WI38 (cell line): ENCODE measurements around the gene POM121L2.

ENCODE experiments used
- H3K4me3 ChIP-seq: 2 replicates; pipeline ENCODE4 v1.5.1; 2011; ENCODE audit warnings: low read depth, mild to moderate bottlenecking, control low read depth, low read length
- TF ChIP-seq, protein P1 (sequence below): IDR thresholded peaks from 2 replicates; pipeline ENCODE4 v1.5.1; 2012; ENCODE audit warnings: low read depth, mild to moderate bottlenecking, control low read depth, low read length

POM121L2 gene

DNA sequence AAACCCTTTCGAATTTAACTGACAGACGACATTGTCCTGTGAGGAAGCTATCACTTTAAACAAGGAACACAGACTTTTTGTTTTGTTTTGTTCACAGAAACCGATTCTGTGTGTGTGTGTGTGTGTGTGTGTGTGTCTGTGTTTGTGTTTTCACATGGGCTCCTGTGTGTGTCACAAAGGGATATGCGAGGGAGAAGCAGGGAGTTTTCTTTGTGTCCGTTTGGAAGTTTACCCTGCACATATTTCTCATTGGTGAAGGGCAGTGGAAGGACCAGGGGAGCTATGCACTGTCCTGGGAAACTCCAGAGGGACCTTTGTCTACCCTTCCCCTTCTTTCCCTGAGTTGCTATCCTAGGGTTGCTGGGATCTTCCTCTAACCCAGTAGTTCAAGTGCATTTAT, 17.7 kb downstream of the POM121L2 start:
- H3K4me3 ChIP-seq, result no peak overlapping the region
- TF ChIP-seq, protein P1, sequence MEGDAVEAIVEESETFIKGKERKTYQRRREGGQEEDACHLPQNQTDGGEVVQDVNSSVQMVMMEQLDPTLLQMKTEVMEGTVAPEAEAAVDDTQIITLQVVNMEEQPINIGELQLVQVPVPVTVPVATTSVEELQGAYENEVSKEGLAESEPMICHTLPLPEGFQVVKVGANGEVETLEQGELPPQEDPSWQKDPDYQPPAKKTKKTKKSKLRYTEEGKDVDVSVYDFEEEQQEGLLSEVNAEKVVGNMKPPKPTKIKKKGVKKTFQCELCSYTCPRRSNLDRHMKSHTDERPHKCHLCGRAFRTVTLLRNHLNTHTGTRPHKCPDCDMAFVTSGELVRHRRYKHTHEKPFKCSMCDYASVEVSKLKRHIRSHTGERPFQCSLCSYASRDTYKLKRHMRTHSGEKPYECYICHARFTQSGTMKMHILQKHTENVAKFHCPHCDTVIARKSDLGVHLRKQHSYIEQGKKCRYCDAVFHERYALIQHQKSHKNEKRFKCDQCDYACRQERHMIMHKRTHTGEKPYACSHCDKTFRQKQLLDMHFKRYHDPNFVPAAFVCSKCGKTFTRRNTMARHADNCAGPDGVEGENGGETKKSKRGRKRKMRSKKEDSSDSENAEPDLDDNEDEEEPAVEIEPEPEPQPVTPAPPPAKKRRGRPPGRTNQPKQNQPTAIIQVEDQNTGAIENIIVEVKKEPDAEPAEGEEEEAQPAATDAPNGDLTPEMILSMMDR, result no peak

DNA sequence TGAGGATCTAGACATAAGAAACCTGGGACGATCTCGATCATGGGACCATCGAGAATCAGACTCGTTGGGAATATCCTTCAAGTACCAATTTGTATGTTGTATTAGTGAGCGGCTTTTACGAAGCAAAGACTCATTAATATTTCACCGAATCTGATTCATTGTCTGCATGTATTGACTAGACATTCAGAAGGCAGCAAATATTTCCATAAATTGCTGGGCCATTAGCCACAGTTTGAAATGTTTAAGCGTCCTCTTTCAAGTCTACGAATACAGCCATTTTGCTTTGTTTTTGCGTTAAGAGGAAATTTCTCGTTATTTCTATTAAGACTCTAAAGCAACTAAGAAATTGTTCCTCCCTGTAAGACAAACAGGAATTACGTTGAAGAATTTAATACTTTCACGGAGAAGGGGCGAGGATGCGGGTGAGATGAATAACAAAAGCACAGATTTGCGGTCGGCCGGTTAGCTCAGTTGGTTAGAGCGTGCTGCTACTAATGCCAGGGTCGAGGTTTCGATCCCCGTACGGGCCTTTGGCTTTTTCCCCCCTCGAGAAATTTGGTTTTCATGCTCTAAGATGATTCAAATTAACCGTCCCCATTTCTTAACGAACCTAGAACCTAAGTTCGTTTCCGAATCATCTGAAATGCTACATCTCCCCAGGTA, 18.5 kb downstream of the POM121L2 start:
- TF ChIP-seq, protein P1, result no peak
- H3K4me3 ChIP-seq, result no peak overlapping the region

DNA sequence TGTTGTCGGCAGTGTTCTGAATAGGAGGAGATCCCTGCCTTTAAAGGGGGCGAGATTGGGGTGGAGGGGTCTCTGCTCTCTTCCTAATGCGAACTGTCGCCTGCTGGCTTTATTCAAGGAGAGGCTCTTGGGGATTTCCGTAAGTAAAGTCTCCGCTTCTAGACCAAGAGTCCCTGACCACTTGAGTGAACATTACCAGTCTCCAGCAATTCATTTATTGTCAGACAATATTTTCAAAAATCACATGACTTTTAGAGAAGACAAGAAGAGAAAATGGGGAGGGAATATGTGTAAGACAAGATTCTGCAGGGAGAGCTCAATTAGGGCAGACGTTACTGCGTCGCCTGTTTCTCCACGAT, 21.2 kb downstream of the POM121L2 start:
- TF ChIP-seq, protein P1, result no peak

DNA sequence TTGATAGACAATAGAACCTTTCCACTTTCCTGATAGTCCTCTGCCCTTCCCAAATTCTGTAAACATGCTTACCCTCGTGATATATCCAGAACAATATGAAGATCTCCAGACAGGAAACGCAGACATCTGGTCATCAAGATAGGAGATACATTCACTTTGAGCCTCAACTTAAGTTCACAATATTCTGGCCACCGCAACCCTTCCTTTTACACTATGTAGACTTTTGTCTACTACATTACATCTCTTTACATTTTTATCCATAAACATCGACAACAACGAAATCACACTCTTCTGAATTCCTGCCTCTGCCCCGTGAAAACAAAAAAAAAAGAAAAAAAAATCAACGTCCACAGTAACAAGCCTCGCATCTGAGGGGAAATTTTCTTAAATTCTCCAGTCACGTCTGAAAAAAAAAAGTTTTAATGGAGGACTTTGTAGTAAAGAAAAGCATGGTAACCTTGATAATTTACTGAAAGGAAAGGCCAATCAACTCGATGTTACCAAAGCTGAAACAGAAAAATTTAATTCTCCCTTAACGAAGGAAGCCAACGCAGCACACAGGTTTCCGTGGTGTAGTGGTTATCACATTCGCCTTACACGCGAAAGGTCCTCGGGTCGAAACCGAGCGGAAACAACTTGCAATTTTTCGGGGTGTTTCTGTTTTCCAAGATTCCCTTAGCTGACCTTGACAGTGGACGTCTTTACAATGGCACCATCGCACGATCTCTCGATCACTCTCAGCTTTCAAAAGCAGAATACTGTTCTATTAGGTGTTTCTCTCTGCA, 21.8 kb downstream of the POM121L2 start:
- H3K4me3 ChIP-seq, result peak overlapping the region; percentile 31
- TF ChIP-seq, protein P1, result no peak

More for the DNA sequence above, 21.2 kb downstream of the POM121L2 start:
- H3K4me3 ChIP-seq, result peak overlapping the region; percentile 31

DNA sequence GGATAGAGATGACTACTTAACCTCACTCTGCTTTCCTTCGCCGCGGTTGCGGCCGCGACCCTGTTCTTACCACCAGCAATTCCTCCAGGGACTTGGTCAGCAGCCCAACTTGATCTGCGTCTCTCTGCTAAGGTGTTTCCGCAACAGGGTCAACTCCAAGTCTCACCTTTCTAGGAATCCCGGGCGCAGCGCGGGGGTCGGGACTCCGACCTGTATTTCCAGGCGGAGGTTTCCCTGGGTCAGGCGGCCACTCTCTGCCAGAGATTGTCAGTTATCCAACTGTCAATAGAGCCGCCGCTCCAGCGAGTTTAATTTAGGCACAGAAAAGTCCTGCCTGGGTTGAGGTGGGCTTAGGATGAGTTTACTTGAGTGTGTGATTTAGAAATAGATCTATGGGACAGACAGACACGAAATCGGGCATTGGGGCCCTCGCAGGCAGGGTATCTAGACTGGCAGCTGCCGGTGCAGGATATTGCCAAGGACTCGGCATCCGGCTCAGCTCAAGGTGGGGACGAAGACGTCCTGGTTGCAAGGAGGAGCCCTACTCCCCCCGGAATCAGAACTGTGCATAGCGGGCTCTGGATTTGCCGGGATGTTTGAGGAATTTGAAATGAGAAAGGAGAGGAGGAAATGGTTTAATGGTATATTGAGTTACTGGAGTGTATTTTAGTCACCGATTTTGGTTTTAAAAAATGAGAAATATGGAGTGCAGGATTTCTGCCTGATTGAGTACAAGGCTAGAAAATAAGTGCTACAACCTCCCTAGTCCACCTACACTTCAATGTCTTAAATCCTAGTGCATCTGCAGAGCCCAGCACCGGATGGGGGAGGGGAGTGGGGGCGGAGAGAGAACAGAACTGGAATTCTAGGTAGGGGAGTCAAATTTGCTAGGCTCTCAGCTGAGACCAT, 23.7 kb downstream of the POM121L2 start:
- TF ChIP-seq, protein P1, result no peak
- H3K4me3 ChIP-seq, result peak overlapping the region; percentile 22

DNA sequence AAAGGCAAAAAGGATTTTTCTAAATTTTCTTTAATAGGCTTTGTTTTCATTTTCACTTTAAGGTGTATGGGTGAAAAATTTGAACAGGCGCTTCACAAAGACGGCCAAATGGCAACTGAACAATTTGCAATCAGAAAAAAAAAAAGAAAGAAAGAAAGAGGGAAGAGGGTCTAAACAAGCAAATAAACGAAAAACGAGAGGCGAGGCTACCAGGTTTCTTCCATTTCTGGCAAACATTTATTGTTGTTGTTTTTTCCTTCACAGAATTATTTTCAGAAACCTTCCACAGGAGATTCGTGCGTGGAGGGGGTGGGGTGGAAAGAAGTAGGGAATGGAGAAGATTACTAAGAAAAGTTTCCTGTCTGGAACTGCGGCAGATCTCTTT, 24.3 kb downstream of the POM121L2 start:
- TF ChIP-seq, protein P1, result no peak
- peak overlapping the region; percentile 22 for H3K4me3 ChIP-seq

DNA sequence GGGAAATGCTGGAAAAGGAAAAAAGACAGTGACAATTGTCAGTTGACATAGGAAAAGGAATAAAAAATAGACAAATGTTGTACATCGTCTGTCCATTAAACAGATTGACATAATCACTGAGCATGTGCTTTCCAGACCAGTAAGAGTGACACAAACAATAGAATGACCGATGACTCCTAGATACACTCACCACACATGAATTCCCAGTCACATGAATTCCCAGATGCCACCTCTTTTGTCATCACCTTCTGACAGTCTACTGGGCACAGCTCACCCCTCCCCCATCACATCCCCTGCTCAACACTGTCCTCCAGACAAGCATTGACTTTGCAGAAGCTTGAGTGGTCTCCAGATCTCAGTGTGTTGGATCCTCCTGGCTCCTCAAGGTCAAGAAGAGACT, 25.9 kb downstream of the POM121L2 start:
- TF ChIP-seq, protein P1, result no peak
- H3K4me3 ChIP-seq, result no peak overlapping the region
